ENCODE measurements around the gene SCARF2. TPM values are rescaled to one million over a fixed set of nuclear protein-coding genes. Genes with fewer than 3 reads are reported as not detected.
"Not testable (repeated sequence)": the region's sequence is repeated elsewhere in the genome, so short reads cannot be mapped to it uniquely, and the experiment has no call there.

SCARF2 gene
- polyA plus RNA-seq, 1 donor = 13.1 TPM

- DNase-seq (ENCODE audit: low read depth) = no peak
Observed at GRCh38 chr22:20412474-20413216, 25.0 kb downstream of the SCARF2 start.

GRCh38 chr22:20409385-20409784 lies 28.2 kb downstream of the SCARF2 start:
- DNase-seq (ENCODE audit: low read depth) = not testable (repeated sequence)

- no peak for DNase-seq (ENCODE audit: low read depth)
Observed at GRCh38 chr22:20408891-20409290, 28.7 kb downstream of the SCARF2 start.

GRCh38 chr22:20407829-20408228 lies 29.8 kb downstream of the SCARF2 start:
- no peak for DNase-seq (ENCODE audit: low read depth)

- no peak for DNase-seq (ENCODE audit: low read depth)
Observed at GRCh38 chr22:20406686-20407408, 30.8 kb downstream of the SCARF2 start.

GRCh38 chr22:20405931-20406685 lies 31.5 kb downstream of the SCARF2 start:
- no peak for DNase-seq (ENCODE audit: low read depth)

GRCh38 chr22:20405291-20405930 lies 32.2 kb downstream of the SCARF2 start:
- no peak for DNase-seq (ENCODE audit: low read depth)

GRCh38 chr22:20404881-20405280 lies 32.7 kb downstream of the SCARF2 start:
- no peak for DNase-seq (ENCODE audit: low read depth)

- DNase-seq (ENCODE audit: low read depth) = no peak
Observed at GRCh38 chr22:20403779-20404140, 33.9 kb downstream of the SCARF2 start.

GRCh38 chr22:20402960-20403778 lies 34.5 kb downstream of the SCARF2 start:
- DNase-seq (ENCODE audit: low read depth) = no peak

GRCh38 chr22:20401376-20402014 lies 36.1 kb downstream of the SCARF2 start:
- DNase-seq (ENCODE audit: low read depth) = no peak

GRCh38 chr22:20400606-20401375 lies 36.8 kb downstream of the SCARF2 start:
- no peak for DNase-seq (ENCODE audit: low read depth)

GRCh38 chr22:20399866-20400605 lies 37.6 kb downstream of the SCARF2 start:
- DNase-seq (ENCODE audit: low read depth) = no peak

GRCh38 chr22:20398420-20398819 lies 39.2 kb downstream of the SCARF2 start:
- no peak for DNase-seq (ENCODE audit: low read depth)

- no peak for DNase-seq (ENCODE audit: low read depth)
Observed at GRCh38 chr22:20397498-20397897, 40.1 kb downstream of the SCARF2 start.

GRCh38 chr22:20396639-20397038 lies 41.0 kb downstream of the SCARF2 start:
- DNase-seq (ENCODE audit: low read depth) = no peak

GRCh38 chr22:20395907-20396287 lies 41.7 kb downstream of the SCARF2 start:
- DNase-seq (ENCODE audit: low read depth) = no peak

- DNase-seq (ENCODE audit: low read depth) = no peak
Observed at GRCh38 chr22:20395181-20395906, 42.3 kb downstream of the SCARF2 start.

All from forelimb muscle (tissue), 1 donor.